ENCODE results near the gene PPP1R12C.

PPP1R12C gene

GRCh38 chr19:55098716-55099556 is 18.5 kb downstream of the PPP1R12C start:
- H3K4me3 ChIP-seq (ENCODE audit: low read depth, low read length), result no peak overlapping the region
- DNase-seq (ENCODE audit: low read depth), result no peak
- TF ChIP-seq, protein P1, sequence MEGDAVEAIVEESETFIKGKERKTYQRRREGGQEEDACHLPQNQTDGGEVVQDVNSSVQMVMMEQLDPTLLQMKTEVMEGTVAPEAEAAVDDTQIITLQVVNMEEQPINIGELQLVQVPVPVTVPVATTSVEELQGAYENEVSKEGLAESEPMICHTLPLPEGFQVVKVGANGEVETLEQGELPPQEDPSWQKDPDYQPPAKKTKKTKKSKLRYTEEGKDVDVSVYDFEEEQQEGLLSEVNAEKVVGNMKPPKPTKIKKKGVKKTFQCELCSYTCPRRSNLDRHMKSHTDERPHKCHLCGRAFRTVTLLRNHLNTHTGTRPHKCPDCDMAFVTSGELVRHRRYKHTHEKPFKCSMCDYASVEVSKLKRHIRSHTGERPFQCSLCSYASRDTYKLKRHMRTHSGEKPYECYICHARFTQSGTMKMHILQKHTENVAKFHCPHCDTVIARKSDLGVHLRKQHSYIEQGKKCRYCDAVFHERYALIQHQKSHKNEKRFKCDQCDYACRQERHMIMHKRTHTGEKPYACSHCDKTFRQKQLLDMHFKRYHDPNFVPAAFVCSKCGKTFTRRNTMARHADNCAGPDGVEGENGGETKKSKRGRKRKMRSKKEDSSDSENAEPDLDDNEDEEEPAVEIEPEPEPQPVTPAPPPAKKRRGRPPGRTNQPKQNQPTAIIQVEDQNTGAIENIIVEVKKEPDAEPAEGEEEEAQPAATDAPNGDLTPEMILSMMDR (IDR thresholded peaks at IDR 0.05; ENCODE audit: low read depth, low read length, missing control alignments), result no peak

DNA sequence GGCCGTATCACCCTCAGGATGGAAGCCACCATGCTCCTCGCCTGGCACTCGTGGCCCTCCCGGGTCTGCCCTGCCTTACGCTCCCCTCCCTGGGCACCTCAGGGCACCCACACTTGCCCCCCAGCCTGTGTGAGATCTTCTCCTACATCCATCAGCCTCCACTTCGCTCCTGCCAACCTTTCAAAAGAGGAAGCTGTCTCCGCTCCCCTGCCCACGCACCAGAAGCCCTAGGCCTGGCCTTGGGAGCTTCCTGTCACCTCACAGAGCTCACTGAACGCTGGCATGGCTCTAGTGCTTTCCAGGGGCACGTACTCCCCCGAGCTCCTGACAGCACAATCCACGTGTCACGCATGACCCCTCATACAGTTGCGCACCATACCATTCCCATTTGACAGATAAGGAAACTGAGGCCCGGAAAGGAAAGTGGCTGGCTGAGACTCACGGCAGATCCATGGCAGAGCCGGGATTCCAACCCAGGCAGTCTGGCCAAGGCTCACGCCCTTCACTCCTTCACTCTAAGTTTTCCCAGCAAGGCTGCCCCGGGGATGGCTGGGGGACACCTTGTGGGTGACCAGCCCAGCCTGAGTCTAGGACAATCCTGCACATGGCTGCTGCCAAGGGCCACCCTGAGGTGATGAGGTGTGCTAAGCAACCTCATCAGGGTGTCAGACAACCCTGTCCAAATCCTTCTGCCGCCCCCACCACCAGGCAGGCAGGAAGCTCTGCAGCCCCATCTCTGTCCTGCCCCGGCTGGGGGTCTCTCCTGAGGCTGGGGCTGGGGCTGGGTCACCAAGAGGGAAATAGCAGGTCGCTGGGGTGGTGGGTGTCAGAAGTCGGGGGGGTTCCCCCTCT is 19.3 kb downstream of the PPP1R12C start:
- DNase-seq (ENCODE audit: low read depth), result no peak
- TF ChIP-seq, protein P1 (IDR thresholded peaks at IDR 0.05; ENCODE audit: low read depth, low read length, missing control alignments), result no peak
- H3K4me3 ChIP-seq (ENCODE audit: low read depth, low read length), result no peak overlapping the region

DNA sequence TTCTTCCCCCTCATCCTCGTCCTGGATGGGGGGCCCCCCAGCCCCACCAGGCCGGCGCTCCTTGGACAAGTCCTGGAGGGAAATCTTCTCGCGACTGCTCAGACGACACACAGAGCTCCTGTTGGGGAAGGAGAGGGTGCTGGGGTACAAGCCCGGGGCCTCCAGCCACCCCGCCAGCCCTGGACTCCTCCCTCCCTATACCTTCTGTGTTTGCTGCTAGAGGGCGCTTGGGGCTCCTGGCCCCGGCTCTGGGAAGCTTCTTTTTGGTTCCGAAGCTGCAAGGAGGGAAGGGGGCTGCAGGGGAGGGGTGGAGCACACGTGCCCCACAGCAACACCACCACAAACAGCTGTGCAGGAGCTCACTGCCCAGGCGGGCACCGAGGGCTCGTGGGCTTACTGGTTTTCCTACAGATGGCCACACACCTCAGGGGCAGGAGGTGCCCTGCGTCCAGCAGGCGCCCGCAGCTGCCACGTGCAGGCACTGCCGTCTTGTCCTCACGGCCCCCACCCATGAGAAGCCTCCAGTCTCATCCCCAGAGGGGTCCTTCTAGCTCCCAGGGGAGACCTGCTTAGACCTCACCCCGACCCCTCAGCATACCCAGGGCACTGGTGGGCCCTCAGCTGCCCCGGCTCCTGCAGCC is 21.3 kb downstream of the PPP1R12C start:
- TF ChIP-seq, protein P1 (IDR thresholded peaks at IDR 0.05; ENCODE audit: low read depth, low read length, missing control alignments), result no peak
- no peak overlapping the region for H3K4me3 ChIP-seq (ENCODE audit: low read depth, low read length)
- no peak for DNase-seq (ENCODE audit: low read depth)

DNA sequence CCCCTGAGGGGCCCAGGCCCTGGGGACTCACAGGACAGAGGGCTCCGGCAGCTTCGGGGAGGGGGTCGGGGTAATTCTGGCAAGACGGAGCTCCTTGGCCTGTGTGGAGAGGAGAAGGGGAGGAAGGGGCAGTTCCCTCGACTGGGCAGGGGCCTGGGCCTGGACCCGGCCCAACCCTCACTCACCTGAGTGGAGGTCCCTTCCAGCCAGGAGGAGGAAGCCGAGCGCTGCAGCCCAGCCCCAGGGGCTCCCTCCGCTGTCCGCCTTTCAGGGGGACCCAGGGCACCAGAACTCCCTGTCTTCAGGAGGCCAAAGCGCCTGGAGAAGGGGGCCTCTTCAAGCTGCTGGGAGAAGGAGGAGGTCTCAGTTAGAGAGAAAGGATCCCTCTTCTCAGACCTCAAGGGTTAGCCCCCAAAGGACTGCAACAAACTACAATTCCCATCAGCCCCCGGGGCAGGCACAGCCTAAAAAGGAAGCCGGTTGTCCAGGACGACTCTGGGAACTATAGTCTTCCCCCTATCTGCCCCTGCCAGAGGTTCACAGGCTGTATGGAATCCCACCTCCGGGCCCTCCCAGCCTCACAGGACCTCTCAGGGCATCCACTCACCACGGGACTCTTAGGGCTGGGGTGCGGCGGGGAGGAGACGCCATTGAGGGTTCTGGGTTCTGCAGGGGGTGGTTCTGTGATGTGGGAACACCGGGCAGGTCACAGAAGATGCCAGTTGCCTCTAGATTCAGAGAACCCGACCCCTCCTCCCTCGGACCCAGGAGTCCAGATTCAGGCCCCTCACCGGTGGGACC is 22.0 kb downstream of the PPP1R12C start:
- no peak for DNase-seq (ENCODE audit: low read depth)
- H3K4me3 ChIP-seq (ENCODE audit: low read depth, low read length), result no peak overlapping the region
- TF ChIP-seq, protein P1 (IDR thresholded peaks at IDR 0.05; ENCODE audit: low read depth, low read length, missing control alignments), result no peak

- H3K4me3 ChIP-seq (ENCODE audit: low read depth, low read length), result no peak overlapping the region
- TF ChIP-seq, protein P1 (IDR thresholded peaks at IDR 0.05; ENCODE audit: low read depth, low read length, missing control alignments), result no peak
- no peak for DNase-seq (ENCODE audit: low read depth)
Observed at GRCh38 chr19:55094456-55095259, 22.8 kb downstream of the PPP1R12C start.
